Neural progenitor cell (in vitro differentiated cells): ENCODE results near the gene GAS6. TPM values are rescaled to one million over a fixed set of nuclear protein-coding genes. Genes with fewer than 3 reads are reported as not detected.
A peak's percentile ranks its signal among the peaks of the same experiment; 100 is the strongest.

Experiments
- DNase-seq: peaks from one replicate; pipeline ENCODE4 v3.0.0-alpha.2; 2016; ENCODE audit warnings: low spot score
- H2AFZ ChIP-seq: fragments of 200-600 bp; sonication (generic); replicated peaks from 2 replicates; pipeline ENCODE4 v1.6.1; 2016; ENCODE audit warnings: antibody characterized with exemption
- H3F3A ChIP-seq: fragments of 200-600 bp; sonication (generic); 2 replicates; pipeline ENCODE4 v1.6.1; 2016; ENCODE audit warnings: antibody characterized with exemption, low read depth
- H3K27ac ChIP-seq: fragments of 200-600 bp; sonication (generic); 2 replicates; pipeline ENCODE4 v1.5.1; 2016; ENCODE audit warnings: mild to moderate bottlenecking
- H3K27me3 ChIP-seq: fragments of 200-600 bp; sonication (generic); 2 replicates; pipeline ENCODE4 v1.6.1; 2016; ENCODE audit warnings: mild to moderate bottlenecking, moderate library complexity
- H3K36me3 ChIP-seq: fragments of 200-600 bp; sonication (generic); 2 replicates; pipeline ENCODE4 v1.5.1; 2016
- H3K4me1 ChIP-seq: fragments of 200-600 bp; sonication (generic); 2 replicates; pipeline ENCODE4 v1.6.1; 2016; ENCODE audit warnings: mixed run types
- H3K4me2 ChIP-seq: fragments of 200-600 bp; sonication (generic); 2 replicates; pipeline ENCODE4 v1.6.1; 2016
- H3K4me3 ChIP-seq: fragments of 200-600 bp; sonication (generic); 2 replicates; pipeline ENCODE4 v1.5.1; 2016
- H3K79me2 ChIP-seq: fragments of 200-600 bp; sonication (generic); 2 replicates; pipeline ENCODE4 v1.6.1; 2016; ENCODE audit warnings: low read depth
- H3K9ac ChIP-seq: fragments of 200-600 bp; sonication (generic); 2 replicates; pipeline ENCODE4 v1.6.1; 2016
- H3K9me3 ChIP-seq: fragments of 200-600 bp; sonication (generic); 2 replicates; pipeline ENCODE4 v1.5.1; 2016; ENCODE audit warnings: low read depth
- H4K20me1 ChIP-seq: fragments of 200-600 bp; sonication (generic); 2 replicates; pipeline ENCODE4 v1.6.1; 2016; ENCODE audit warnings: low read depth
- H3K27ac Mint-ChIP-seq: 3 replicates; pipeline ENCODE4 v1.8.0; 2021; ENCODE audit warnings: mixed read lengths
- H3K27me3 Mint-ChIP-seq: 2 replicates; pipeline ENCODE4 v1.8.0; 2022; ENCODE audit warnings: low read depth, mild to moderate bottlenecking, inconsistent platforms, moderate library complexity, mixed read lengths; ENCODE audit not compliant: insufficient read depth
- H3K36me3 Mint-ChIP-seq: 3 replicates; pipeline ENCODE4 v1.8.0; 2021; ENCODE audit warnings: mixed read lengths
- H3K4me1 Mint-ChIP-seq: 3 replicates; pipeline ENCODE4 v1.8.0; 2021; ENCODE audit warnings: mixed read lengths
- H3K4me3 Mint-ChIP-seq: 3 replicates; pipeline ENCODE4 v1.8.0; 2021; ENCODE audit warnings: mild to moderate bottlenecking, moderate library complexity, mixed read lengths
- H3K9me3 Mint-ChIP-seq: 3 replicates; pipeline ENCODE4 v1.8.0; 2020; ENCODE audit warnings: mixed read lengths
- EZH2 ChIP-seq: fragments of 200-600 bp; sonication (generic); IDR thresholded peaks from 2 replicates; pipeline ENCODE4 v1.6.1; 2017; ENCODE audit warnings: antibody characterized with exemption, mild to moderate bottlenecking, moderate library complexity
- EZH2phosphoT487 ChIP-seq: fragments of 200-600 bp; sonication (generic); IDR thresholded peaks from 2 replicates; pipeline ENCODE4 v1.6.1; 2017; ENCODE audit warnings: antibody characterized with exemption
- total RNA-seq: library from RNA; depleted of rRNA; stranded (reverse); fragments of >200 nt; gene quantifications from 2 replicates; pipeline ENCODE4 v1.2.3, GENCODE V29; 2015; ENCODE audit warnings: low replicate concordance
- TF ChIP-seq, protein P1 (sequence below): fragments of 200-600 bp; sonication (generic); IDR thresholded peaks from 2 replicates; pipeline ENCODE4 v1.5.1; 2017; ENCODE audit warnings: antibody characterized with exemption, mild to moderate bottlenecking

GAS6 gene
- total RNA-seq, 1 donor from 2014 or later, result 12.8 TPM

DNA sequence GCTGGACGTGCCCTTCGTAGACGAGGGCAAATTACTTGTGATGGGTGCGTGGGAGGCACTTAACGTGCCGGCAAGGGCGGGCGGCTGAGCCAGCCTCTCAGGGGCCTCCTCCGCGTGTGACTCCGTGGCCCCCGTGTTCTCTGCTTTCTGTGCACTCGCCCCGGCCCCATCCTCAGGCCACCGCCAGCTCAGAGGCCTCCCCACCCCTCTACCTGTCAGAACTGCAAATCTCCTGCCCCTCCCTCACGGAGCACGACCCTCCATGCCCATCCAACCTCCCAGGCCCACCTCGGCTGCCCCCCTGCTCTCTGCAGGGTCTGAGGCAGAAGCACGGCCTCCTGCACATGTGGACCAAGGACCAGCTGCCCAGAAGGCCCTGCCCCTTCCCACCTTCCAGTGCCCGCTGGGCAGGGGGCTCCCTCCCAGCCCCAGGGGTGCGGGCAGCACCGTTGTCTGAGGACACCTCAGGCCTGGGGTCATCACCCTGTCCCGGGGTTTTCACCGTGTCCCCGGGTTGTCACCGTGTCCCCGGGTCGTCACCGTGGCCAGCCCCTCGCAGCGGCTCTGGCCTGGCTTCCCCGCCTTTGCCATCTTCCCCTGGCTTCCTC lies 60.4 kb downstream of the GAS6 start:
- peaks cover 2% of the 10 kb centered on the region for H3K36me3 Mint-ChIP-seq
- Histone ChIP-seq H3K4me3 (no peak overlapping the region), H3K27me3 (no peaks in the 10 kb centered on the region), H3F3A (no peaks in the 10 kb centered on the region), H3K27ac (no peak overlapping the region), H2AFZ (no peak overlapping the region), H4K20me1 (no peaks in the 10 kb centered on the region), H3K36me3 (no peaks in the 10 kb centered on the region), H3K79me2 (no peaks in the 10 kb centered on the region), H3K4me1 (peaks cover 9% of the 10 kb centered on the region), H3K4me2 (no peak overlapping the region), H3K9me3 (peaks cover 4% of the 10 kb centered on the region), H3K9ac (no peak overlapping the region)
- H3K27me3 Mint-ChIP-seq, result peaks cover 5% of the 10 kb centered on the region
- TF ChIP-seq, protein P1, sequence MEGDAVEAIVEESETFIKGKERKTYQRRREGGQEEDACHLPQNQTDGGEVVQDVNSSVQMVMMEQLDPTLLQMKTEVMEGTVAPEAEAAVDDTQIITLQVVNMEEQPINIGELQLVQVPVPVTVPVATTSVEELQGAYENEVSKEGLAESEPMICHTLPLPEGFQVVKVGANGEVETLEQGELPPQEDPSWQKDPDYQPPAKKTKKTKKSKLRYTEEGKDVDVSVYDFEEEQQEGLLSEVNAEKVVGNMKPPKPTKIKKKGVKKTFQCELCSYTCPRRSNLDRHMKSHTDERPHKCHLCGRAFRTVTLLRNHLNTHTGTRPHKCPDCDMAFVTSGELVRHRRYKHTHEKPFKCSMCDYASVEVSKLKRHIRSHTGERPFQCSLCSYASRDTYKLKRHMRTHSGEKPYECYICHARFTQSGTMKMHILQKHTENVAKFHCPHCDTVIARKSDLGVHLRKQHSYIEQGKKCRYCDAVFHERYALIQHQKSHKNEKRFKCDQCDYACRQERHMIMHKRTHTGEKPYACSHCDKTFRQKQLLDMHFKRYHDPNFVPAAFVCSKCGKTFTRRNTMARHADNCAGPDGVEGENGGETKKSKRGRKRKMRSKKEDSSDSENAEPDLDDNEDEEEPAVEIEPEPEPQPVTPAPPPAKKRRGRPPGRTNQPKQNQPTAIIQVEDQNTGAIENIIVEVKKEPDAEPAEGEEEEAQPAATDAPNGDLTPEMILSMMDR, result no peak
- TF ChIP-seq EZH2, result no peak
- peaks cover 10% of the 10 kb centered on the region for H3K9me3 Mint-ChIP-seq
- DNase-seq, result no peak
- H3K27ac Mint-ChIP-seq, result no peak overlapping the region
- H3K4me3 Mint-ChIP-seq, result no peak overlapping the region
- H3K4me1 Mint-ChIP-seq, result peaks cover 6% of the 10 kb centered on the region

DNA sequence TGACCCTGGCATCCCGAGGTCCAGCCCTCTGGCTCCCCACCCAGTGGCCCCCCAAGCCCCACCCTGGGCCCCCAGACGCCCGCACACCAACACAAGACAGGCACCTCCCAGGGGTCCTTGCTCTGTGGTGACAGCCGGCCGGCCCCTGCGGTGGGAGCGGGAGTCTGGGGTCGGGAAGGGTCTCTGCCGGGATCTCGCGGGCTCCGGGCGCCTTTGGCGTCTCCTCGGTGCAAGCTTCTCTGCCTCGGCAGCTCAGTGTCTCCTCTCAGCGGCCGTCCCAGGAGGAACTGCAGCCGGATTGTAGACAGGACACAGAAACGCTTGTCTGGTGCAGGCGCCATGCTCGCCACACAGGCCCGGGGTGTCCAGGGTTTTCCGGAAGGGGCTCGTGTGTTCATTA lies 61.1 kb downstream of the GAS6 start:
- Histone ChIP-seq H3K9ac (no peak overlapping the region), H3F3A (no peaks in the 10 kb centered on the region), H3K9me3 (no peaks in the 10 kb centered on the region), H3K79me2 (no peaks in the 10 kb centered on the region), H3K4me1 (peaks cover 9% of the 10 kb centered on the region), H3K27me3 (no peaks in the 10 kb centered on the region), H3K27ac (no peak overlapping the region), H3K4me2 (no peak overlapping the region), H4K20me1 (no peaks in the 10 kb centered on the region), H3K4me3 (no peak overlapping the region), H2AFZ (no peak overlapping the region), H3K36me3 (no peaks in the 10 kb centered on the region)
- Mint-ChIP-seq H3K27ac (no peak overlapping the region), H3K4me3 (no peak overlapping the region), H3K4me1 (peaks cover 6% of the 10 kb centered on the region), H3K36me3 (no peaks in the 10 kb centered on the region), H3K9me3 (peaks cover 3% of the 10 kb centered on the region), H3K27me3 (no peaks in the 10 kb centered on the region)
- no peak for DNase-seq
- no peak for TF ChIP-seq EZH2phosphoT487
- no peak for TF ChIP-seq EZH2
- TF ChIP-seq, protein P1, result no peak

DNA sequence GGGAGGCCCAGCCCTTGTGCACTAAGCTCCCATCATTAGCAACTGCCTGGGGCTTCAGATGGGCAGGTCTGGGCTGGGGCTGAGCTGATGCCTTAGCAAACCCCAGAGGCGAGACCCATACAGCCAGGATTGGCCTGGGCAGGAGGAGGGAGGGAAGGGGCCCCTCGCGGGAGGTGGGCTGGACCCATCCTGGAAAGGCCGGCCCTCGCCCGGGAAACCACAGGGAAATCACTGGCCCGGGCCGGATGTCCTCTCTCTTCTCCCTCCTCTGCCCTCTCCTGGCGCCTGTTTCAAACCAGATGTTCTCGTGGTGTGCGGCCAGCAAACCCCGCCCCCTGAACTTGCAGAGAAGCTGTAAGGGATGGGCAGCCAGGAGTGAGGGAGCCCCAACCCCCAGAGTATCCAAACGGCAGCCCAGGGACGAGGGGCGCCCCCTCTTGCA lies 61.8 kb downstream of the GAS6 start:
- peak; percentile 67 for DNase-seq
- TF ChIP-seq EZH2phosphoT487 (no peak), EZH2 (no peak)
- TF ChIP-seq, protein P1, result no peak
- no peak overlapping the region for H3K9ac ChIP-seq
- no peak overlapping the region for H3K27ac Mint-ChIP-seq
- peaks cover 9% of the 10 kb centered on the region for H3K4me1 ChIP-seq
- no peaks in the 10 kb centered on the region for H4K20me1 ChIP-seq
- H3K36me3 Mint-ChIP-seq, result no peaks in the 10 kb centered on the region
- H3K4me1 Mint-ChIP-seq, result peaks cover 6% of the 10 kb centered on the region
- H3K9me3 ChIP-seq, result no peaks in the 10 kb centered on the region
- H3K4me3 ChIP-seq, result no peak overlapping the region
- no peaks in the 10 kb centered on the region for H3K36me3 ChIP-seq
- H3K27me3 ChIP-seq, result no peaks in the 10 kb centered on the region
- H2AFZ ChIP-seq, result no peak overlapping the region
- peak overlapping the region; percentile 48 for H3K4me2 ChIP-seq
- no peak overlapping the region for H3K27ac ChIP-seq
- H3K4me3 Mint-ChIP-seq, result peak overlapping the region; percentile 18
- peaks cover 2% of the 10 kb centered on the region for H3K9me3 Mint-ChIP-seq
- H3K27me3 Mint-ChIP-seq, result no peaks in the 10 kb centered on the region
- no peaks in the 10 kb centered on the region for H3K79me2 ChIP-seq
- no peaks in the 10 kb centered on the region for H3F3A ChIP-seq
